ENCODE data around the gene LINGO3.
A peak's percentile ranks its signal among the peaks of the same experiment; 100 is the strongest.

LINGO3 gene, protein sequence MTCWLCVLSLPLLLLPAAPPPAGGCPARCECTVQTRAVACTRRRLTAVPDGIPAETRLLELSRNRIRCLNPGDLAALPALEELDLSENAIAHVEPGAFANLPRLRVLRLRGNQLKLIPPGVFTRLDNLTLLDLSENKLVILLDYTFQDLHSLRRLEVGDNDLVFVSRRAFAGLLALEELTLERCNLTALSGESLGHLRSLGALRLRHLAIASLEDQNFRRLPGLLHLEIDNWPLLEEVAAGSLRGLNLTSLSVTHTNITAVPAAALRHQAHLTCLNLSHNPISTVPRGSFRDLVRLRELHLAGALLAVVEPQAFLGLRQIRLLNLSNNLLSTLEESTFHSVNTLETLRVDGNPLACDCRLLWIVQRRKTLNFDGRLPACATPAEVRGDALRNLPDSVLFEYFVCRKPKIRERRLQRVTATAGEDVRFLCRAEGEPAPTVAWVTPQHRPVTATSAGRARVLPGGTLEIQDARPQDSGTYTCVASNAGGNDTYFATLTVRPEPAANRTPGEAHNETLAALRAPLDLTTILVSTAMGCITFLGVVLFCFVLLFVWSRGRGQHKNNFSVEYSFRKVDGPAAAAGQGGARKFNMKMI

GRCh38 chr19:2308114-2308556, at the start of gene LINGO3:
Gene LINGO3, minus strand, starts transcription at chr19:2308154. Its CDS starts 16,378 bp downstream, at chr19:2291776.
- no peaks in the 10 kb centered on the region for H3K27me3 ChIP-seq (ENCODE audit: insufficient read depth, low read depth, severe bottlenecking)
- H3K9me3 ChIP-seq (ENCODE audit: severe bottlenecking): peaks cover 7% of the 10 kb centered on the region
- DNase-seq: no peak
- H3K36me3 ChIP-seq: no peaks in the 10 kb centered on the region
- TF ChIP-seq, protein P1, sequence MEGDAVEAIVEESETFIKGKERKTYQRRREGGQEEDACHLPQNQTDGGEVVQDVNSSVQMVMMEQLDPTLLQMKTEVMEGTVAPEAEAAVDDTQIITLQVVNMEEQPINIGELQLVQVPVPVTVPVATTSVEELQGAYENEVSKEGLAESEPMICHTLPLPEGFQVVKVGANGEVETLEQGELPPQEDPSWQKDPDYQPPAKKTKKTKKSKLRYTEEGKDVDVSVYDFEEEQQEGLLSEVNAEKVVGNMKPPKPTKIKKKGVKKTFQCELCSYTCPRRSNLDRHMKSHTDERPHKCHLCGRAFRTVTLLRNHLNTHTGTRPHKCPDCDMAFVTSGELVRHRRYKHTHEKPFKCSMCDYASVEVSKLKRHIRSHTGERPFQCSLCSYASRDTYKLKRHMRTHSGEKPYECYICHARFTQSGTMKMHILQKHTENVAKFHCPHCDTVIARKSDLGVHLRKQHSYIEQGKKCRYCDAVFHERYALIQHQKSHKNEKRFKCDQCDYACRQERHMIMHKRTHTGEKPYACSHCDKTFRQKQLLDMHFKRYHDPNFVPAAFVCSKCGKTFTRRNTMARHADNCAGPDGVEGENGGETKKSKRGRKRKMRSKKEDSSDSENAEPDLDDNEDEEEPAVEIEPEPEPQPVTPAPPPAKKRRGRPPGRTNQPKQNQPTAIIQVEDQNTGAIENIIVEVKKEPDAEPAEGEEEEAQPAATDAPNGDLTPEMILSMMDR (IDR thresholded peaks at IDR 0.05; ENCODE audit: low read depth, low read length): no peak
- no peak within 1 kb of the TSS for H3K4me3 ChIP-seq (ENCODE audit: low read depth, low read length)
- H3K27ac ChIP-seq: no peak within 1 kb of the TSS

DNA sequence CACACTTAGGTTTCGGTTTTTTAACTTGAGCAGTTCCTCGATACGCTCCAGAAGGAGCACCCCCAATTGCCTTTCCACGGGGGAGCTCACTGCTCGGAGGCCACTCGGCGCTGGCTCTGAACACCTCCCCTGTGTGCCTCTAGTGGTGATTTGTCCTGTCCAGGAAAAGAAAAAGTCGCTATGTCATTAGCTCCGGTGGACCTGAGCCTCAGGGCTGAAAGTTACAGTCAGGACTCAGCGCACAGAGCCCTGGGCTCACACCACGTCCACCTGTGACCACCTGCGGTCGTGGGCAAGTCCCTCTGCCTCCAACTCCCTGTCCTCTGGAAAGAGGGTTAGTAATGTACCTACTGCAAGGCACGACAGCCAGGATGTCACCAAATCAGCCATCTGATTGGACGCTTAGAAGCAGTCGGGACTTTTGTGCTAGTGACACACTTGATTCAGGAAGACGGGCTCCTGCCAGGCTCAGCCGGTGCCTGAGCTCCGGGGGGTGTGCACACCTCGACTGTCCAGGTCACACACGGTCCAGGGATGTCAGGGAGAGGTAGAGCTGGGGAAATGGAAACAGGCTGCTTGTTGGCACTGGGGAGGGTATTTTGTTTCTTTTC, 48.2 kb upstream of the LINGO3 start:
- Histone ChIP-seq H3K36me3 (peaks cover 4% of the 10 kb centered on the region; the same call in 1 of the 2 replicates), H3K27me3 (ENCODE audit: insufficient read depth, low read depth, severe bottlenecking) (no peaks in the 10 kb centered on the region), H3K4me3 (ENCODE audit: low read depth, low read length) (no peak overlapping the region), H3K27ac (no peak overlapping the region), H3K9me3 (ENCODE audit: severe bottlenecking) (no peaks in the 10 kb centered on the region)
- DNase-seq: no peak
- TF ChIP-seq, protein P1 (IDR thresholded peaks at IDR 0.05; ENCODE audit: low read depth, low read length): peak; percentile 16; the same call in 1 of the 2 replicates

DNA sequence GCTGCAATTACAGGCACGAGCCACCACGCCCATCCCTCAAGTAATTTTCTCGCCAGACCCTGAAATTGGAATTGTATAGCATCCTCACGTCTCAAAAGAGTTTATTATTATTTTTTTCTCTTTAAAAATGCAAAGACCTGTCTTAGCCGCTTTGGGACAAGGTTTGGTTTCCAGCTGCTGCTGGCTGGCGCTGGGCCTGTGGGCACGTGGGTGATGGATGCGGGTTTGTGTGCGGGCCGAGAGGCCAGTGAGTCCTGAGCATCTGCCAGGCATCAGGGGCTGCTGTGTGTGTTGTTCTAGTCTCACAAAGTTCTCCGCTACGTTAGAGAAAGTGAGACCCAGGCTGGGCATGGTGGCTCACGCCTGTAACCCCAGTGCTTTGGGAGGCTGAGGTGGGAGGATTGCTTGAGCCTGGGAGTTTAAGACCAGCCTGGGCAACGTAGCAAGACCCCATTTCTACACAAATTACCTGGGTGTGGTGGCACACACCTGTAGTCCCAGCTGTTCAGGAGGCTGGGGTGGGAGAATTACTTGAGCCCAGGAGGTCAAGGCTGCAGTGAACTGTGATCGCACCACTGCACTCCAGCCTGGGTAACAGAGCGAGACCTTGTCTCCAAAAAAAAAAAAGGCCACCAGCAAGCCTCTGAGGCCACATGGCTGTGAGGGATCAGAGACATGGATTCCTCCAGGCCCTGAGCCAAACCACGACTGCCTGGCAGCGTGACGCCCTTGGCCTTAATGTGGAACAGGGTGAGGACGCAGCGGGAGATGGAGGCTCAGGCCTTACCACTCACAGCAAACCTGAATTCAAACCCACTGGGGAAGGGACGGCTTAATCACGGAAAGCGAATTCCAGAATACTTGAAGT, 47.4 kb upstream of the LINGO3 start:
- TF ChIP-seq, protein P1 (IDR thresholded peaks at IDR 0.05; ENCODE audit: low read depth, low read length): no peak
- no peak overlapping the region for H3K27ac ChIP-seq
- H3K27me3 ChIP-seq (ENCODE audit: insufficient read depth, low read depth, severe bottlenecking): no peaks in the 10 kb centered on the region
- H3K36me3 ChIP-seq: peaks cover 8% of the 10 kb centered on the region
- no peak for DNase-seq
- H3K9me3 ChIP-seq (ENCODE audit: severe bottlenecking): no peaks in the 10 kb centered on the region
- no peak overlapping the region for H3K4me3 ChIP-seq (ENCODE audit: low read depth, low read length)

DNA sequence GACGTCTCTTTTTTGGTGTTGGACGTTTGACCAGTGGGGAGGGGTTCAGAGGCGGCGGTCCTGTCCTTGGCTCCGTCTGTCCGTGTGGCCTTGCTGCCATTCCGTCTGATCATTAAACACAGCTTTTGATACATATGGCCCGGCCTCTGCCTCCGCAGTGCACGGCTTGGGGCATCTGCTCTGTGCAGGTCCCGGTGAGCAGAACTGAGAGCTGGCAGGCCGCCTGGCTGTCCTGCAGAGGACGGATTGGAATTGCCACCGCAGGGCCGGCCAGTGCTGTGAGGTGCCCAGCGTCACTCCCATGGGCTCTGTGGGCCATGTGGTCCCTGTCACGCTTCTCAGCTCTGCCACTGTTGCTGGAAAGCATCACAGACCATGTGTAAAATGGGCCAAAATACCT, 46.7 kb upstream of the LINGO3 start:
- Histone ChIP-seq H3K27me3 (ENCODE audit: insufficient read depth, low read depth, severe bottlenecking) (no peaks in the 10 kb centered on the region), H3K9me3 (ENCODE audit: severe bottlenecking) (no peaks in the 10 kb centered on the region), H3K27ac (no peak overlapping the region), H3K4me3 (ENCODE audit: low read depth, low read length) (no peak overlapping the region), H3K36me3 (peaks cover 8% of the 10 kb centered on the region)
- TF ChIP-seq, protein P1 (IDR thresholded peaks at IDR 0.05; ENCODE audit: low read depth, low read length): no peak
- no peak for DNase-seq

GRCh38 chr19:2353887-2354592, 46.1 kb upstream of the LINGO3 start:
- Histone ChIP-seq H3K27me3 (ENCODE audit: insufficient read depth, low read depth, severe bottlenecking) (no peaks in the 10 kb centered on the region), H3K36me3 (peaks cover 8% of the 10 kb centered on the region)

More at GRCh38 chr19:2353887-2354592, 46.1 kb upstream of the LINGO3 start:
- Histone ChIP-seq H3K27ac (no peak overlapping the region), H3K9me3 (ENCODE audit: severe bottlenecking) (no peaks in the 10 kb centered on the region), H3K4me3 (ENCODE audit: low read depth, low read length) (no peak overlapping the region)
- no peak for DNase-seq
- TF ChIP-seq, protein P1 (IDR thresholded peaks at IDR 0.05; ENCODE audit: low read depth, low read length): no peak

Data from WERI-Rb-1 (cell line).